GM12878 (cell line): ENCODE results near the gene AMMECR1. TPM values are rescaled to one million over a fixed set of nuclear protein-coding genes. Genes with fewer than 3 reads are reported as not detected.

Source experiments
- ATAC-seq: fragments of 200-7000 bp; cut with Tn5 transposase; 3 replicates; pipeline ENCODE4 v1.9.1; 2020; ENCODE audit warnings: mild to moderate bottlenecking, moderate library complexity
- BruUV-seq: library from RNA; stranded (reverse); fragments of 400-500 nt; replicated peaks from 2 replicates; lab custom pipeline; 2021; lab: Mats Ljungman, UMichigan
- CTCF ChIA-PET: fragments of 300-600 bp; sonication (Branson Sonifier 250); formaldehyde crosslinking; extraction: SDS; loops from one replicate; lab custom pipeline; 2021; ENCODE audit warnings: inconsistent platforms; lab: Yijun Ruan, JAX
- POLR2A ChIA-PET: fragments of 350-600 bp; formaldehyde crosslinking; extraction: SDS; loops from one replicate; lab custom pipeline; 2021; ENCODE audit warnings: inconsistent platforms; lab: Charles Lee
- RAD21 ChIA-PET: fragments of 300-600 bp; sonication (Branson Sonifier 250); formaldehyde crosslinking; loops from one replicate; lab custom pipeline; 2023; ENCODE audit warnings: antibody characterized with exemption; ENCODE audit not compliant: unreplicated experiment; lab: Charles Lee
- SMC1A ChIA-PET: fragments of 300-600 bp; sonication (Branson Sonifier 250); formaldehyde crosslinking; loops from one replicate; lab custom pipeline; 2023; ENCODE audit not compliant: unreplicated experiment, uncharacterized antibody; lab: Charles Lee
- DNase-seq: peaks from one replicate; pipeline ENCODE4 v3.0.0-alpha.2; 2011; ENCODE audit warnings: low read depth, low spot score
- FAIRE-seq: peaks from 3 replicates; lab custom pipeline; 2011; peaks lifted over from hg19 to GRCh38; lab: Jason Lieb, UNC
- H2AFZ ChIP-seq: 2 replicates; pipeline ENCODE4 v1.6.0; 2011; ENCODE audit warnings: low read depth, low read length, control low read depth; ENCODE audit not compliant: control insufficient read depth
- H3K27ac ChIP-seq: 2 replicates; pipeline ENCODE4 v1.5.1; 2011; ENCODE audit warnings: control low read depth; ENCODE audit not compliant: control insufficient read depth, insufficient read depth
- H3K27me3 ChIP-seq, 2 experiments: replicated peaks in 1 of 2; 2 replicates each; pipeline versions ENCODE4 v1.6.0 to v1.6.1; 2011; ENCODE audit warnings: low read length in 1 of 2; ENCODE audit not compliant: control insufficient read depth in 2 of 2, insufficient read depth in 2 of 2
- H3K36me3 ChIP-seq, 2 experiments: 2 replicates each; pipeline ENCODE4 v1.5.1; 2011; ENCODE audit warnings: low read length in 1 of 2; ENCODE audit not compliant: control insufficient read depth in 2 of 2, insufficient read depth in 2 of 2
- H3K4me1 ChIP-seq: 2 replicates; pipeline ENCODE4 v1.6.1; 2011; ENCODE audit warnings: mild to moderate bottlenecking, low read length, moderate library complexity, mixed read lengths; ENCODE audit not compliant: control insufficient read depth, insufficient read depth
- H3K4me2 ChIP-seq: 2 replicates; pipeline ENCODE4 v1.6.0; 2011; ENCODE audit warnings: control low read depth; ENCODE audit not compliant: control insufficient read depth, insufficient read depth
- H3K4me3 ChIP-seq: fragments of 200-600 bp; sonication (generic); 2 replicates; pipeline ENCODE4 v1.5.1; 2016
- H3K79me2 ChIP-seq: 2 replicates; pipeline ENCODE4 v1.6.0; 2011; ENCODE audit warnings: low read length; ENCODE audit not compliant: control insufficient read depth, insufficient read depth
- H3K9ac ChIP-seq: 2 replicates; pipeline ENCODE4 v1.8.0; 2011; ENCODE audit warnings: low read length, control low read depth, mixed read lengths; ENCODE audit not compliant: control insufficient read depth, insufficient read depth
- H3K9me3 ChIP-seq: replicated peaks from 3 replicates; pipeline ENCODE4 v1.5.1; 2011; ENCODE audit warnings: mild to moderate bottlenecking, low read length; ENCODE audit not compliant: control insufficient read depth, insufficient read depth
- H4K20me1 ChIP-seq: 2 replicates; pipeline ENCODE4 v1.6.0; 2011; ENCODE audit not compliant: control insufficient read depth, insufficient read depth
- ATF3 ChIP-seq: IDR thresholded peaks from 2 replicates; pipeline ENCODE4 v1.6.1; 2011; ENCODE audit warnings: low read depth, mild to moderate bottlenecking, low read length, moderate library complexity, borderline replicate concordance; ENCODE audit errors: extremely low read depth
- CREB1 ChIP-seq: IDR thresholded peaks from 2 replicates; pipeline ENCODE4 v1.6.1; 2012; ENCODE audit warnings: low read depth, mild to moderate bottlenecking, inconsistent platforms
- IRF4 ChIP-seq: IDR thresholded peaks from 2 replicates; pipeline ENCODE4 v1.6.1; 2011; ENCODE audit warnings: low read depth, low read length
- IRF5 ChIP-seq: fragments of 450-650 bp; IDR thresholded peaks from 2 replicates; pipeline ENCODE4 v1.6.1; 2017; ENCODE audit warnings: borderline replicate concordance
- PAX5 ChIP-seq: IDR thresholded peaks from 2 replicates; pipeline ENCODE4 v1.6.1; 2011; ENCODE audit warnings: low read depth, low read length, borderline replicate concordance
- RAD51 ChIP-seq: fragments of 450-650 bp; IDR thresholded peaks from 2 replicates; pipeline ENCODE4 v1.6.1; 2016; ENCODE audit warnings: moderate library complexity, mild to moderate bottlenecking, inconsistent platforms
- RELA ChIP-seq: fragments of 450-650 bp; IDR thresholded peaks from 2 replicates; pipeline ENCODE4 v1.8.0; 2014; ENCODE audit warnings: borderline replicate concordance; ENCODE audit not compliant: partially characterized antibody
- ZNF274 ChIP-seq: IDR thresholded peaks from one replicate; pipeline ENCODE4 v1.8.0; 2011; ENCODE audit not compliant: insufficient read length, insufficient read depth
- WGBS: methylation state at CpG from one replicate; pipeline ENCODE4 v1.1.6; 2016; ENCODE audit warnings: low lambda C conversion rate; ENCODE audit not compliant: insufficient replicate concordance, insufficient coverage; ENCODE audit errors: missing lambda C conversion rate; 5-methylcytosine and 5-hydroxymethylcytosine counted together
- in situ Hi-C: fragments of 300-500 bp; cut with MboI; formaldehyde crosslinking; loops from 9 replicates; pipeline ENCODE4 v1.14.3; 2018; ENCODE audit warnings: mixed read lengths
- intact Hi-C: fragments of 100-400 bp; cut with micrococcal nuclease; formaldehyde crosslinking; loops from one replicate; pipeline ENCODE4 v1.14.2; 2022; ENCODE audit not compliant: unreplicated experiment
- polyA plus RNA-seq, 11 experiments: library from polyadenylated mRNA; depleted of rRNA in 4 of 11; unstranded in 6 of 11; stranded (reverse) in 5 of 11; fragments of >200 nt; fragmentation: Nextera tagmentation in 4 of 11; fragmentation: Illumina TruSeq in 1 of 11; extraction: Ambion mirVana in 4 of 11; extraction: Trizol in 1 of 11; gene quantifications; 1 replicate in 1 of 11; 2 replicates in 10 of 11; pipeline versions ENCODE4 v1.2.1 to v1.2.3, GENCODE V29; 2011 to 2016; ENCODE audit warnings: inconsistent platforms in 2 of 11, missing spikeins in 2 of 11, low read depth in 1 of 11
- total RNA-seq, 4 experiments: library from RNA; depleted of rRNA in 3 of 4; stranded (reverse); fragments of >200 nt in 3 of 4; fragmentation: Illumina TruSeq in 1 of 4; extraction: Trizol in 1 of 4; gene quantifications; 2 replicates each; pipeline versions ENCODE4 v1.2.1 to v1.2.3, GENCODE V29; 2013 to 2021

Gene AMMECR1
- total and polyA plus RNA-seq, 10 of the 15 experiments (the other 5 are each of a cell fraction or from before 2014, with no cell fraction given): 4.9 to 25.6 (median 10.7) TPM

GRCh38 chrX:110170029-110170428 is 147.9 kb downstream of the AMMECR1 start:
- Histone ChIP-seq H3K36me3 (no peaks in the 10 kb centered on the region; a peak in 2 of 4 replicates), H4K20me1 (no peaks in the 10 kb centered on the region), H3K9ac (no peak overlapping the region), H3K4me3 (no peak overlapping the region), H3K9me3 (no peaks in the 10 kb centered on the region), H3K79me2 (no peaks in the 10 kb centered on the region), H3K27me3 (no peaks in the 10 kb centered on the region), H3K4me1 (peaks cover 10% of the 10 kb centered on the region), H2AFZ (no peak overlapping the region), H3K4me2 (no peak overlapping the region), H3K27ac (no peak overlapping the region)
- TF ChIP-seq ZNF274 (no peak), RAD51 (no peak), IRF4 (no peak), RELA (no peak), IRF5 (no peak), PAX5 (no peak), ATF3 (no peak), CREB1 (no peak)
- FAIRE-seq: no peak
- POLR2A ChIA-PET: no interaction called here
- RAD21 ChIA-PET: no interaction called here
- CTCF ChIA-PET: interaction anchor here (1.1 to 23.7 kb wide), 4 partner anchors 12 to 241 kb away, joined by 3 to 792 read pairs (median 27); no protein-coding TSS in a partner anchor
- in situ Hi-C loops (loop anchor here (25.0 kb wide), 1 partner anchor 517 kb away; no protein-coding TSS in a partner anchor), intact Hi-C loops (no loop called here)
- no TSS peak for BruUV-seq
- SMC1A ChIA-PET: interaction anchor here (0.9 to 5.2 kb wide), 3 partner anchors 10 to 145 kb away, joined by 3 to 28 read pairs (median 4); no protein-coding TSS in a partner anchor
- no peak for DNase-seq
- ATAC-seq: no peak
- 62% methylated on average over 3 of the region's 3 CpGs for WGBS
